ENCODE measurements around the gene FRMD4A.
"Not testable (repeated sequence)": the region's sequence is repeated elsewhere in the genome, so short reads cannot be mapped to it uniquely, and the experiment has no call there.

The FRMD4A gene

DNA sequence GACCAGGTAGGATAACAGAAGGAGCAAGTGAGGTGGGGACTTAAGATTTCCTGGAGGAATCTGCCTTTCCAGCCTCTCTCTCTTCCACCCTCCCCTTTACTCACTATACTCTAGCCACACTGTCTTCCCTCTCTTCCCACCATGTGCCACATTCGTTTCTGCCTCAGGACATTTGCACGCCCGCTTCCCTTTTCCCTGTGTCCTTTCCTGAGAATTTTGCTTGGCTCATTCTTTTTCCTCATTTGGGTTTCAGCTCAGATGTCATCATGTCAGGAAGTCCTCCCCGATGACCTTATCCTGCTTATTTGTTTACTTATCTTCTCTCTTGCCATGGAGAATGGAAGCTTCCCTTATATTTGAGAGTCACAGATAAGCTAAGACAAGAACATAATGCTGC lies 380.2 kb downstream of the FRMD4A start:
- DNase-seq (ENCODE audit: low read depth in 2 of 2): no peak

DNA sequence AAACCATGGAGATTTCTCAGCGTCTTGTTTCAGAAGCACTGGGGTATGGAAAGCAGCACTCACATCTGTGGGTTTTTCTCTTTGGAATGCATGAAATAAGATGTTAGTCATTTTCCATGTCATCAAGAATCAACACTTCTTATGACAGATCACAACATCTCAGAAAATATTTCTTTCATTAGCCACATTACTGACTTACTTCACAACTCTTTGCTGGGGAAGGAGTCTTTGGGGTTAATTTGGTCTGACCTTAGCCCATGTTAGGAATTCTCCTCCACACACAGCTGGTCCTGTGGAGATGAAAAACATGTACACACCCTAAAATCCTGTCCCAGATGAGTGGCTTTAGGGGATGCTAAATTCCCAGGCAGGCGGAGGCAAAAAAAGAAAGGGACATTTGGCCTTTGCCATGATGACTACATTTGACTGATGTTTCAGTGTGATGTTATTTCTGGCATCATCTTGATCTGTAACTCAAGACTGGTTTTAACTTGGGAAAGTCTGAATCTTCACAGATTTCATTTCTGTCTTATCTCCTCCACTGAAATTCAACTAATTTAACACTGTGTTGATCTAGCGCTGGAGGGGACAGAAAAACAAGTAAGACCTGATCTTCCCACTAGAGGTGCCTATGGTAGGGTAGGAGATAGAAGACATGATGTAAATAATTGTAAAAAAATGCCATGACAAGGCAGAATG lies 380.7 kb downstream of the FRMD4A start:
- DNase-seq (ENCODE audit: low read depth in 2 of 2): no peak

DNA sequence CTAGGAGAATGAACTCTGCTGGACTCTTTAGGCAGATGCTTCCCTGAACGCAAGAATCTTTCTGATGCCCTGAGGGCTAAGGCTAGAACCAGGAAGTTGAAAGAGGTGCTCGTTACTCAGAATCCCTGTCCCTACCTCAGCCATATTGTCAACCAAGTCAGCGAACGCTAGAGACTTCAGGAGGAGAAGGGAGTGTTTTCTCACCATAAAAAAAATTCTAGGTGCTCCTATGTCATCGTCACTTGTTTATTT lies 384.6 kb downstream of the FRMD4A start:
- no peak for DNase-seq (ENCODE audit: low read depth in 2 of 2)

DNA sequence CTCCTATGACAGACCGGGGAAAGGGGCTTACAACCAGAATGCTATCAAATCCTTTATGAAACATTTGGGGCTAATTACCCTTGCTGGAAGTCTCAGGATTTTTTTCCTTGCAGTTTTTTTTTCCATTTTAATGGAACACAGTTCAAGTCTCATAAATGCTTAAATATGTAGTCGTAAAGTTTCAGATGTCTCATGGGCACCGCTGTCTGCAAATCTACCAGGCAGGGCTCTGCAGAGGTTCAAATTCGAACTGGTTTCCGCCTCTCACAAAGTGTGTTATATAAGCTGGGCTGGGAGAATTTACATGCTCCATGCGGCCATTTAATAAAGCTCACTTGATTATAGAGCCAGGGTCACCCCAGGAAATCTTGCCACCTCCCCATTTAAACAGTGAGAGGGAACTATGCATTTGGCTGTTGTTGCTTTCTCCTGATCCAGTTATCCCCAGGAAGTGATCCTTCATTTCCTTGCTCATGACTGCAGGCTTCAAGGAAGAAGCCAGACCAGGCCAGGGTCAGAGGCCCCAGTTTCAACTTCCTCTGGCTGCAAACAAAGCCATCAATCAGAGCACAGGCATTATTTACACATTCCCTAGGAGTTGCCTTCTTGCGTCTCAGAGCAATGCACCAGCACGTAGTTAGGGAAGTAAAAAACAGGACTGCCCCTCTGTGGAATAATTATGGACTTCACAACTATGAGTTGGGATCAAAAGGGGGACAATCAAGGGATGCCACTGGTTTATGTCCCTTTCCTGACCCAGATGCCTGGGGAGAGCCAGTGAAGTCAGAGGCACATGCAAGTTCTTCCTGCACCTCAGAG lies 385.1 kb downstream of the FRMD4A start:
- no peak for DNase-seq (ENCODE audit: low read depth in 2 of 2)

DNA sequence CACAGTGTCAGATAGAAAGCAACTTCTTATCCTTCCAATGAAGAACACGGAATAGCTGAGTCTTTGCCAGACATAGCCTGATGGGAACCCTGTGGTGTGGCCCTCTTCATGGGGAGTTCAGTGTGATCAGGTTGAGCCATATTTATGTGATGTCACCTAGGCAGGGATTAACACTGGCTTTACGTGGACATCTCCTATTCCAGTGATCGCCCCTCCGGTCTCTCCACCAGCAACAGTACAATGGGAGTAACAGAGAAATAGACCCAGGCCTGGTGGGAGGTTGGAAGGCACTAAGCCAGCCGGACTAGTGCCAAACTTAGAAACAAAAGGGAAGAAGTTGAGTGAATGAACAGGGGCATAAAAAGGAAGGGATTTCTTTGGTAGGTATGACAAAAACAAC lies 385.9 kb downstream of the FRMD4A start:
- no peak for DNase-seq (ENCODE audit: low read depth in 2 of 2)

DNA sequence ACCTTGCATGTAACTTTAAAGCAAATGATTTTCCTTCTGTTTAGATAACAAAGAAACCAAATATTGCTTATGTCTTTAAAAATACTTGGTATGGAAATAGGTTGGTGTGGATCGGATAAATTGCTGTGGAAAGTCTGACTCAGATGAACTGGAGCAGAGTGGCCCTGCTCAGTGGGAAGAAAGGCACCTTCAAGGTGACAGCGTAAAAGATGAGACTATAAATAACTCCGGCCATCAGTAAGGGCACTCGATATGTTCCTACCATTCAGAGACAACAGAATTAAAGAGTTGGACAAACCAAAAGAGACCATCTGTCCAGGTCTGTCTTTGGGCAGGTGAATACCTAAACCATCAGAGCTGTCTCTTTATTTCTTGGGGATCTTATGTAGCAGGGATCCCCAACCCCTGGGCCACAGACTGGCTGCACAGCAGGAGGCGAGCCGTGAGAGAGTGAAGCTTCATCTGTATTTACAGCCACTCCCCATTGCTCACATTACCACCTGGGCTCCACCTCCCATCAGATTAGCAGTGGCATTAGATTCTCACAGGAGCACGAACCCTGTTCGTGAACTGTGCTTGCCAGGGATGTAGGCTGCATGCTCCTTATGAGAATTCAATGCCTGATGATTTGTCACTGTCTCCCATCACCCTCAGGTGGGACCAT lies 386.9 kb downstream of the FRMD4A start:
- no peak for DNase-seq (ENCODE audit: low read depth in 2 of 2)

DNA sequence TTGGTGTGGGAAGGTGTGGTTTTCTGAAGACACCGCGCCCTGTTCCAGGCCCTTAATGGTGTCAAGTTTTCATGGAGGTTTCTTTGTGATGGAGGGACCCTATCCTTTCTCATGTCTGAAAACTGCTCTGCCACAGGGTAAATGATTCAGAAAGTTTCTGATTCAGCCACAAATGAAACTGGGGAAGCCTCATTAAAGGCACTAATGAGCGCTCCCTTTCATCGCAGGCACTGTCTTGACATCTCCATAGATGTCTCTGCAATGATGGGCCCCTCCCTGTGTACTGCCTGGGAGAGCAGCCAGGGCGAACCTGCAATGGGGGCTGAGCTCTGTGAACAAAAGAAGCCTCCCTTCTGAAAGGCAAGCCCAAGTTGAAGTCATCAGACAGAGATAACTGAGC lies 388.7 kb downstream of the FRMD4A start:
- DNase-seq (ENCODE audit: low read depth in 2 of 2): no peak

DNA sequence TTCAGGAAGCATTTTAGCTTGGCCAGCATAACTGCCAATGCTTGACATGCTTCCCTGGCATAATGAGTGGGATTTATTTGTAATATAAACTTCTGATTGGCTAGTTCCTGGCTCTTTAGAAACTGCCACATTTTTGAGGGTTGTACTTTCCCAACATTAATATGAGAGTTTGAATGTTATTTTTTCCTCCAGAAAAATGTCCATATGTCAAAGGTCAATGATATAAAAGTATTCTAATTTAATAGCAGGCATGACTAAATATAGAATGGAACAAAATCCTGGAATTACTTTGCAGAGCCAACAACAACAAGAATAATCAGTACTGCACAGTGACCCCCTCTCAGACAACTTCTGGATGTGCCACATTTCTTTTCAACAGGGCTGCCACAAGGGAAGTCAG lies 391.3 kb downstream of the FRMD4A start:
- no peak for DNase-seq (ENCODE audit: low read depth in 2 of 2)

DNA sequence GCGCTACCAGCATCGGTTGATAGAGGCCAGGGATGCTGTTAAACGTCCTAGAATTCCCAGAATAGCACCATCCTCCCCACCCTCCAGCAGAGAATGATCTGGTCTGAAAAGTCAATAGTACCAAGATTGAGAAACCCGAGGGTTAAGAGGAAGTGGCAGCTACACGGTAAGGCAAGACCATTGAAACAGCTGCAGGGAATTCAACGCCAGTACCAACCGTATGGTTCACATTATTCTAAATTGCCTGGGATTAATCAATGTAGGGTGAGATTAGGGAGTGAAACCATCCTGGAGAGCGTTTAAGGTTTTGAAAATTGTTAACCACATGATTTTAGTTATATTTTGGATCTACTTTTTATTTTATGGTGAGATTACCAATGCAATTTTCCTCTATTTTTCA lies 391.8 kb downstream of the FRMD4A start:
- no peak for DNase-seq (ENCODE audit: low read depth in 2 of 2)

DNA sequence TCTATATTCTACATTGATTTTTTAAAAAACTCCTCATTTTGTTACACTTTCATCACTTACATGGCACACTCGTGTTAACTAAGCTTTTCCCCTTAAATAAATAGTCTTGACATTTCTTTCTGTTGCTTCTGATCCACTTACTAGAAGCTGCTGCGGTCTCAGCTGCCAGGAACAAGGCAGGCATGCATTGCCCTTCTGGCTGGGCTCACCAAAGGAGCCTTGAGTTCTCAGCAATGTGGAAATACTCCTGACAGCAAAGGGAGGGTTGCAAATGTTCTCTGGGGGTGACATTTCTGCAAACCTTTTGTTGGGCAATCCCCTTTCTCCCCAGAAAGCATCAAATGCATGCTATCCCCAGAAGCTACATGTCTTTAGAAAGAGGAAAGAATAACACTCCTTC lies 393.9 kb downstream of the FRMD4A start:
- no peak for DNase-seq (ENCODE audit: low read depth in 2 of 2)

DNA sequence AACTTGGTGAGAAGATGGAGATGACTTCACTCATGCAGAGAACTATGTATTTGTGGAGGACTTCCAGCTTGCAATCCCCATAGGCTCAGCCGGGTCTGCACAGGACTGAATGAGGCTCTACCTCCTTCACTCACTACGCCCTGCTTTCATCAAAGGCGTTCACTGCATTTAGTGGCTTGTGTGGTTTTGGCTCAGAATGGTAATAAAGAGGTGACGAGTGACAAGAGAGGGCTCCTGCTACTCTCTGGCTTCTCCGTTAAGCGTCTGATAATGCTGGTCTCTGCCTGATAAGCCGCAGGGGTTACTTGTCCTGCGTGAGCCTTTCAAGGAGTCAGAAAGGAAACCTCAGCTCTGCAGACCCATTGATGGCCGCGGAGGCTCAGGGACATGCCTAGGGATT lies 400.6 kb downstream of the FRMD4A start:
- DNase-seq (ENCODE audit: low read depth in 2 of 2): no peak

DNA sequence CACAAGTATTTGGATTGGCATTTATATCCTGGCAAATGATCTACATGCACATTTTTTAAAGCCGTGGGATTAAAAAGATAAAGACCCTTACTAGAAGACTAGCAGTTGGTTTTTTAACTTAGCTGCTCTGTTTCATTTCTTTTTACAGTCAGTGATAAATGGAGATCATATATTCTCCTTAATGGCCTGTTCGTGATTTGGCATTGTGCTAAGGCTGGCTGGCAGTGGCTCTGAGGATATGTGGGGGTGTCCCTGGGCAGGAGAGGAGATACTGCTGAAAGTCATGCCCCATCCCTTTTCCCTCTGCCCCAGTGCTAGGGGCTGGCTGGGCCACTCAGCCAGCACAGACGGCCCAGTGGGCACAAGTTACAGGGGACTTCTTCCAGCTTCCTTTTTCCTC lies 402.3 kb downstream of the FRMD4A start:
- no peak for DNase-seq (ENCODE audit: low read depth in 2 of 2)

DNA sequence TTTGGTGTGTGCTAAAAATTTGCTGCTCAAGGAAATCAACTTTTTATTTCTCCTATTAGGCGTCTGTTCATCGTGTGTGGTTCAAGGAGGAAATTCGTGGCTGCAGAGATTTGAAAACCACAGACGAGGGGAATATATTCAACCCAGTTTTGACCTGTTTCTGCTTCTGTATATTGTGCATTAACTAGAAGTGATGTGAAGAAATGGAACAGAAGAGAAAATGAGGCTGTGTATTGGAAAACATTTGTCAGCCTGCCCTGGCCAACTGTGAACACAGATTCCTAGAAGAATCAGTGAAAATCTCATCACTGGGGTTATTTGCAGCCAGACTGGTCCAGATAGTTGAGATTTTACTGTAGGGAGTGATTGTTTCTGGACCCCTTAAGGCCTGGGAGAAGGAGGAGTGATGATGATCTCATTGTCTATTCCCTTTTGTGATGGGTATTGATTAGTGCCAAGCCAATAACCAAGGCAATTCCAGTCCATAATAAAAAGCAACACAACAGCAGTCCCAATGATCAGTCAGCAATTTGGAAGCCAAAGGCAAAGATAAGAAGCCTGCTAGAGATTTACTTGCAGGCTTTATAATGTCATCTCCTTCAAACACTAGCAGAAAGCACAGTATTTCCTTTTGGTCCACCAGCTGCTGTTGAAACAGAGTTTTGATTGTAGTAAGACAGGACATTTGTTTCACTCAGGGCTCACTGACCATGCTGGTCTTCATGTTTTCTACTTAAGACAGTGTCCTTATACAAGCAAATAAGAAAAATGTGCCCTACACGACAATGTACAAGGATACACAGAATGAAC lies 404.5 kb downstream of the FRMD4A start:
- no peak for DNase-seq (ENCODE audit: low read depth in 2 of 2)

DNA sequence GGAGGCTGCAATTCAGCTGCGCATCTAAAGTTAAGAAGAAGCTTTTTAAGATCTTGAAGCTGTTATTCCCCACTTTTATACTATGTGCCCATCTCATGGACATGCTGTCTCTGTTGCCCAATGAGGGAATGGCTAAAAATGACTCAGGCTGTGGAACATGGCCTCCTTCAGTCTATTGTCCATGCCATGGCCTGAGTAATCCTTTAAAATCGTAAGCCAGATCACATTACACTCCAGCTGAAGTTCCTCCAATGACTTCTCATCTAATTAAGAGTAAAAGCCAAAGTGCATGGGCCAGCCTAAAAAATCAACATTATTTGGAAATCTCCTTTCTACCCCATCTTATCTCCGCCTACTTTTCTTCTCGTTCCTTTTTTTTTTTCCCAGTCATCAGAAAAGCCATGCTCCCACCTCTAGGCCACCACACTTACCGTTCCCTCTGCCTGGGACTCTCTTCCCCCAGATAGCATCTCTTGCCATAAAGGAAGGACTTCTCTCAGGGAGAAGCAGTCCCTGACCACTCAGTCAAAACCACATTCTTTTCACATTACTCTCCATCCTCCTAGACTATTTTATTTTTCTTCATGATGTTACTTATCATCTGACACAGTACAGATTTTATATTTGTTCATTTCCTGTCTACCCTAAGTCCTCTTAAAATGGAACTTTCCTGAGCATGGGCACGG lies 406.5 kb downstream of the FRMD4A start:
- no peak for DNase-seq (ENCODE audit: low read depth in 2 of 2)

DNA sequence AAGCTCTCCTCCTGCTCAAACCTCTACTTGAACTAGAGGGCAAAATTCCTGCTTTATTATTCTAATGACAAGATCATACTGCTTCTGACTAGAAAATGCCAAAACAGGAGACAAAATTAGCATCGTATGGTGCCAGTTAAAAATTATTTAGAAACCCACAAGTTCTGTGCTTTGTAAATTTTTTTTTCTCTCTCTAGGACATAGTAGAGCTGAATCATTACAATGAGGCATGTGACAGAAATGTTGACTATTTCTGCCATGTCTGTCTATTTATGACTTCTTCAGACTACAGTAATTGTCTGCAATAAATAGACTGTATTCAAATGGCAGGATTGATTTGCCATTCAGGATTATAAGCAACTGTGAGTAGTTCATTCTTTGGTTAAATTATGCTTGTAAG lies 408.1 kb downstream of the FRMD4A start:
- no peak for DNase-seq (ENCODE audit: low read depth in 2 of 2)

DNA sequence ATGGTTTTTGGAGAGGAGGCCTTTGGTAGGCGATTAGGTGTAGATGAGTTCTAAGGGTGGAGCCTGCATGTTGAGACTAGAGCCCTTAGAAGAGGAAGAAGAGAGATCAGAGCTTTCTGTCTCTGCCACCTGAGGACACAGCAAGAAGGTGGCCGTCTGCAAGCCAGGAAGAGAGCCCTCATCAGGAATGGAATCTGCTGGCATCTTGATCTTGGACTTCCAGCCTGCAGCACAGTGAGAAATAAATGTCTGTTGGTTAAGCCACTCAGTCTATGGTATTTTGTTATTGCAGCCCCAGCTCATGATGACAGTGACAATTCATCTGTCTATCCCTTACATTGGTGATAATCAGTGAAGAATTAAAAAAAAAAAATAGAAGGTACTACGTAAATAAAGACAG lies 408.8 kb downstream of the FRMD4A start:
- DNase-seq (ENCODE audit: low read depth in 2 of 2): no peak

DNA sequence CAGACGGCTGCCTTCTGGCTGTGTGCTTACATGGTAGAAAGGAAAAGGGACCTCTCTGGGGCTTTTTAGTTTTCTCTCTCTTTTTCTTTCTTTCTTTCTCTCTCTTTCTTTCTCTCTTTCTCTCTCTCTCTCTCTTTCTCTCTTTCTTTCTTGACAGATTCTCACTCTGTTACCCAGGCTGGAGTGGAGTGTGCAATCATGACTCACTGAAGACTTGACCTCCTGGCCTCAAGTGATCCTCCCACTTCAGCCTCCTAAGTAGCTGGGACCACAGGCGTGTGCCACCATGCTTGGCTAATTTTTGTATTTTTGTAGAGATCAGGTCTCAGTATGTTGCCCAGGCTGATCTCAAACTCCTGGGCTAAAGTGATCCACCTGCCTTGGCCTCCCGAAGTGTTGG lies 409.6 kb downstream of the FRMD4A start:
- not testable (repeated sequence) for DNase-seq (ENCODE audit: low read depth in 2 of 2)

DNA sequence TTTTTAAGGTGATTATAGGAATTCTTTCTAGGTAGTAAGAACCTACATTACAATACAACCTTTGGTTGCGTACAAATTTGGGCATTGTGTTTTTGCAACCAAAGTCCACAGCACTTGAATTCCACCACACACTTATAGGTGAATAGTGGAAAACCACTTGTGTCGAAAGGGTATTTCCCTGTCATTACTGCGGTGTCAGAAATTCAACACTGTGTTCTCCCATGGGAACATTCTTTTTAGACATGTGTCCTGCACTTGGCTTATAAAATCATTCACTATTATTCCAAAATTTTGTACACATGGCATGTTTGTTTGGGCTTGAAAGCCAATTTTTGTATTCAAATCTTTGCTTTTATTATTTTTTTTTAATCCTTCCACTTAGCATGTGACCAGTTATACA lies 410.3 kb downstream of the FRMD4A start:
- DNase-seq (ENCODE audit: low read depth in 2 of 2): no peak

DNA sequence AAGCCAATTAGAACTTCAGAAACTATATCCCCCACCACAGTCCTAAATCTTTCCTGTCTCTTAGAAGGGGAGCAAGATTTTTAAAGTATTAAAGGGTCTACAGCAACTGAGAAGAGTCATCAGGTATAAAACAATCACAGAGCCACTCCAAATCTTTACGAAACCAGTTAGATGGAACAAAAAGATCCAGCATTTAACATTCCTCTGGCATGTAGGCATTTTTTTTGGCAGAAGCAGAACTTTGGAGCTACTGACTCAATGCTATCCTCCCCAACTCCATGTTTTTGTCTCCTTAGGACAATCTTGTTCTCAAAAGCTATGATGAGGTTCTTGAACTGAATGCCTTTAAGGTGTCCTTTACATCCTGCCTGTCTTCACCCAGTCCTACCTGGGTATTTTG lies 410.7 kb downstream of the FRMD4A start:
- no peak for DNase-seq (ENCODE audit: low read depth in 2 of 2)

DNA sequence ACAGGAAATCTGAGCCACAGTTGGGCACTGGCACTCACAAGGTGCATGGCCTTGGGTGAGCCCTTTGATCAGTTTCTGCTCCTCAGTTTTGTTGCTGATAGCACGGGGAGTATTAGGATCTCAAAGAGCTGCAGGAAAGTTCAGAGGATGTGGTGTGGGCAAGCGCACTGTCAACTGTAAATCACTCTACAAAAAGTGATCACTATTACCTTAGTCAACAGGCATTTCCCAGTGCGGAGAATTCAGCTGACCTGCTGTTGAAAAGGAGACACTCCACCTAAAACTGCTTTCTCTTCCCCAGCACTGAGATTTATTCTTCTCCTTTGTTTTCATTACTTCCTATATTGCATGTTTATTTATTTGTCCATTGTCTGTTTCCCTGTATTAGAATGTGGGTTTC lies 412.9 kb downstream of the FRMD4A start:
- DNase-seq (ENCODE audit: low read depth in 2 of 2): no peak

DNA sequence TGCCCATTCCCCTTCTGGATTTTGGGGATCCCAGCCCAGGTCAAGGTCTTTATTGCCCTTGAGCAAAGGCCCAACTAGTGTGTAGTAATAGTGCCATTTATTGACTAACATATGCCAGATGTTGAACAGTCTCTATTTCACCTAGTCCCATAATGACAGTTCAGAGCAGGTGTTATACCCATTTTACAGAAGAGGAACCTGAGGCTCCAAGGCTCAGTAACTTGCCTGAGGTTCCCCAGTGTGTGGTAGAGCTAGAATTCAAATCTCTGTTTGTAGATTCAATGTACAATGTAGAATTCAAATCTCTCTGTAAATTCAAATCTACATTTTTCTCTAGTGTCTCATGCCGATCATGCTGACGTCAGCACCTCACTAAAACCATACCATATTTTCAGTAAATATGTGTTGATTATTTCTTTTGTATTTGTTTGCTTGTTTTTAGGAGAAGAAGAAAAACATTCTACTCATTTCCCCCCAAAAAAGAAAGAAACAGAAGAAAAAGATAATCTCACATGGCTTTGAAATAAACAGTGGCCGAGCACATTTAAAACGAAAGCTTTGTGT lies 414.3 kb downstream of the FRMD4A start:
- no peak for DNase-seq (ENCODE audit: low read depth in 2 of 2)

DNA sequence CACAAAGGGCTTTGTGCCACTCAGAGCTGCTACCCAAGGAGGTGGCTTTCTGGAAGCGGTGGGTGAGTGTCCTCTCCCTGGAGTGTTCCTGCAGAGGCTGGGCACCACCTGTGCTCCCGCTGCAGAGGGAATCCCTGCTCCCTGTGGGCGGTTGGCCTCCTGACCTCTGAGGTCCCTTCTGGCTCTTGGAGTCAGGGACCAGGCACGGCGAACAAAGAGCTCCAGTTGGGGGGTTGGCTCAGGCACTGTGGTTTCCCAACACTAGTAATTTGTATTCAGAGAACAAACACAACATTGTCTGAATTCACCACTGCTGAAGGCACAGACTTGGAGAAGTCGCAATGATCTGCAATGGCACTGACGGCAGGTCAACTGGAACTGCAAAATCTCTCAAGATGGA lies 415.0 kb downstream of the FRMD4A start:
- no peak for DNase-seq (ENCODE audit: low read depth in 2 of 2)
